Stimulated activated CD8-positive, alpha-beta memory T cell treated with anti-CD3 and anti-CD28 coated beads, Interleukin-4, amount 100 ng/mL, for 4 hours (primary cell): ENCODE measurements around the gene RNF144A.

Experiments
- DNase-seq, 2 donors: peaks; one replicate each; pipeline ENCODE4 v3.0.0-alpha.2; 2020; ENCODE audit warnings: low read depth in 2 of 2, low spot score in 1 of 2

The RNF144A gene

GRCh38 chr2:7003895-7004294, 86.7 kb downstream of the RNF144A start:
- no peak for DNase-seq

- DNase-seq = no peak
These were observed 87.4 kb downstream of the RNF144A start for GRCh38 chr2:7004636-7005035.

GRCh38 chr2:7007488-7007845, 90.3 kb downstream of the RNF144A start:
- no peak for DNase-seq

- no peak for DNase-seq
These were observed 90.9 kb downstream of the RNF144A start for GRCh38 chr2:7007846-7008741.

- no peak for DNase-seq
These were observed 92.1 kb downstream of the RNF144A start for GRCh38 chr2:7009207-7009911.

GRCh38 chr2:7010391-7011054, 93.3 kb downstream of the RNF144A start:
- DNase-seq = no peak

- DNase-seq = no peak
These were observed 94.3 kb downstream of the RNF144A start for GRCh38 chr2:7011356-7012083.

GRCh38 chr2:7012141-7012764, 95.0 kb downstream of the RNF144A start:
- no peak for DNase-seq

- no peak for DNase-seq
These were observed 96.4 kb downstream of the RNF144A start for GRCh38 chr2:7013471-7014160.

- DNase-seq = no peak
These were observed 97.0 kb downstream of the RNF144A start for GRCh38 chr2:7014174-7014640.

GRCh38 chr2:7015007-7015950, 98.1 kb downstream of the RNF144A start:
- DNase-seq = no peak

GRCh38 chr2:7016148-7016547, 98.9 kb downstream of the RNF144A start:
- no peak for DNase-seq

GRCh38 chr2:7016601-7017211, 99.5 kb downstream of the RNF144A start:
- no peak for DNase-seq

- DNase-seq = no peak
These were observed 100.6 kb downstream of the RNF144A start for GRCh38 chr2:7017671-7018281.

- no peak for DNase-seq
These were observed 101.1 kb downstream of the RNF144A start for GRCh38 chr2:7018282-7018701.

GRCh38 chr2:7018767-7019166, 101.6 kb downstream of the RNF144A start:
- DNase-seq = no peak

GRCh38 chr2:7019191-7019590, 102.0 kb downstream of the RNF144A start:
- no peak for DNase-seq

- no peak for DNase-seq
These were observed 102.8 kb downstream of the RNF144A start for GRCh38 chr2:7020059-7020458.
